HepG2 (cell line): ENCODE results near the gene MTRF1.

Experiments used
- MZF1 ChIP-seq: sonication (generic); formaldehyde crosslinking; IDR thresholded peaks from 2 replicates; pipeline ENCODE4 v1.8.1; 2023; ENCODE audit warnings: mild to moderate bottlenecking, missing genetic modification reagents, borderline replicate concordance
- RAD21 ChIP-seq: fragments of 450-650 bp; formaldehyde crosslinking; IDR thresholded peaks from 2 replicates; pipeline ENCODE4 v1.5.0; 2020; ENCODE audit warnings: mild to moderate bottlenecking
- STAG1 ChIP-seq: sonication (generic); formaldehyde crosslinking; IDR thresholded peaks from 2 replicates; pipeline ENCODE4 v1.4.0; 2020; ENCODE audit warnings: missing genetic modification reagents

GRCh38 chr13:41289463-41289881 lies 26.1 kb upstream of the MTRF1 start:
- no peak for TF ChIP-seq RAD21 (CRISPR knock-in tag)
- TF ChIP-seq STAG1, result no peak
- TF ChIP-seq MZF1 (CRISPR knock-in tag), result no peak
